ENCODE data around the gene MSI2.
A peak's percentile ranks its signal among the peaks of the same experiment; 100 is the strongest.

The MSI2 gene

GRCh38 chr17:57369509-57369945 is 113.2 kb downstream of the MSI2 start:
- DNase-seq (ENCODE audit: low read depth) = peak; percentile 55
- no peak overlapping the region for H3K4me3 ChIP-seq (ENCODE audit: low read depth, low read length)
- TF ChIP-seq, protein P1, sequence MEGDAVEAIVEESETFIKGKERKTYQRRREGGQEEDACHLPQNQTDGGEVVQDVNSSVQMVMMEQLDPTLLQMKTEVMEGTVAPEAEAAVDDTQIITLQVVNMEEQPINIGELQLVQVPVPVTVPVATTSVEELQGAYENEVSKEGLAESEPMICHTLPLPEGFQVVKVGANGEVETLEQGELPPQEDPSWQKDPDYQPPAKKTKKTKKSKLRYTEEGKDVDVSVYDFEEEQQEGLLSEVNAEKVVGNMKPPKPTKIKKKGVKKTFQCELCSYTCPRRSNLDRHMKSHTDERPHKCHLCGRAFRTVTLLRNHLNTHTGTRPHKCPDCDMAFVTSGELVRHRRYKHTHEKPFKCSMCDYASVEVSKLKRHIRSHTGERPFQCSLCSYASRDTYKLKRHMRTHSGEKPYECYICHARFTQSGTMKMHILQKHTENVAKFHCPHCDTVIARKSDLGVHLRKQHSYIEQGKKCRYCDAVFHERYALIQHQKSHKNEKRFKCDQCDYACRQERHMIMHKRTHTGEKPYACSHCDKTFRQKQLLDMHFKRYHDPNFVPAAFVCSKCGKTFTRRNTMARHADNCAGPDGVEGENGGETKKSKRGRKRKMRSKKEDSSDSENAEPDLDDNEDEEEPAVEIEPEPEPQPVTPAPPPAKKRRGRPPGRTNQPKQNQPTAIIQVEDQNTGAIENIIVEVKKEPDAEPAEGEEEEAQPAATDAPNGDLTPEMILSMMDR (IDR thresholded peaks at IDR 0.05; ENCODE audit: insufficient read depth, low read depth, low read length, missing control alignments) = no peak

DNA sequence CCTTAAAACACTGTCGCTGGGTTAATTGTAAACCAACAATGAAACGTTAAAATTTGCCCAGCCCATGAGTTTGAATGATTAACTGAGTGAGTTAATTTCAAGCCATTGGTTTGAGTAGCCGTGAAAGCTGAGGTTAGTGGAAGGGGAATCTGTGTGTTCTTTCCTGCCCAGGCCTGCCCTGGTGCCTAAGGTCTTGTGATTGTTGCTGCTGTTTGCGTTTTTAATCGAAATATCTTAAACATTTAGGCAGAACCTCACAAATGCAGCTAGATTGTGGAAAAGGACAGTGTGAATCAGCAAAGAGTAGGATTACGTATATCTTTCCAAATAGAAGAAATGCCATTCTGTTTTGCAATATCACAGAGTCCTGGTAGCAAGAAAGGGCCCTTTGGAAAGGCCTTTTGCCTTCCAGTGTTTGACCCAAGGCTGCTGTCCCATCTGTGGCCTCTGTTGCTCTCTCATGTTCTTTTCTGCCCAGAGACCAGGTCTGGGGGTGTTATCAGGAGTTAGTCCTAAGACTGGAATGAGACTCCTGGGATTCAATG is 113.8 kb downstream of the MSI2 start:
- H3K4me3 ChIP-seq (ENCODE audit: low read depth, low read length) = no peak overlapping the region
- peak; percentile 46 for DNase-seq (ENCODE audit: low read depth)
- TF ChIP-seq, protein P1 (IDR thresholded peaks at IDR 0.05; ENCODE audit: insufficient read depth, low read depth, low read length, missing control alignments) = no peak

- DNase-seq (ENCODE audit: low read depth) = no peak
- TF ChIP-seq, protein P1 (IDR thresholded peaks at IDR 0.05; ENCODE audit: insufficient read depth, low read depth, low read length, missing control alignments) = no peak
- no peak overlapping the region for H3K4me3 ChIP-seq (ENCODE audit: low read depth, low read length)
These were observed 114.3 kb downstream of the MSI2 start for GRCh38 chr17:57370619-57371018.

GRCh38 chr17:57372156-57372555 is 115.8 kb downstream of the MSI2 start:
- no peak overlapping the region for H3K4me3 ChIP-seq (ENCODE audit: low read depth, low read length)
- no peak for DNase-seq (ENCODE audit: low read depth)
- TF ChIP-seq, protein P1 (IDR thresholded peaks at IDR 0.05; ENCODE audit: insufficient read depth, low read depth, low read length, missing control alignments) = no peak

DNA sequence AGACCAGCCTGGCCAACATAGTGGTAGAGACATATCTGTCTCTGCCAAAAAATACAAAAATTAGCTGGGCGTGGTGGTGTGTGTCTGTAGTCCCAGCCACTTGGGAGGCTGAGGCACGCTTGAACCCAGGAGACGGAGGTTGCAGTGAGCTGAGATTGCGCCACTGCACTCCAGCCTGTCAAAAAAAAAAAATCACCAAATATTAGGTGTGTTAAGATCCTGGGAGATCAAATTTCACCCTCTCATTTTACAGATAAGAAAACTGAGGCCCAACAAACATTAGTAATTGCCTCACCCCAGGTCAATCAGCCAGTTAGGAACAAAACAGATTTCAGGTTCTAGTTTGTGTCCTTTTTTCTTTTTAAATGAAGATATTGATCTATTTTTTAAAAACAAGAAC is 116.7 kb downstream of the MSI2 start:
- TF ChIP-seq, protein P1 (IDR thresholded peaks at IDR 0.05; ENCODE audit: insufficient read depth, low read depth, low read length, missing control alignments) = no peak
- no peak overlapping the region for H3K4me3 ChIP-seq (ENCODE audit: low read depth, low read length)
- no peak for DNase-seq (ENCODE audit: low read depth)

DNA sequence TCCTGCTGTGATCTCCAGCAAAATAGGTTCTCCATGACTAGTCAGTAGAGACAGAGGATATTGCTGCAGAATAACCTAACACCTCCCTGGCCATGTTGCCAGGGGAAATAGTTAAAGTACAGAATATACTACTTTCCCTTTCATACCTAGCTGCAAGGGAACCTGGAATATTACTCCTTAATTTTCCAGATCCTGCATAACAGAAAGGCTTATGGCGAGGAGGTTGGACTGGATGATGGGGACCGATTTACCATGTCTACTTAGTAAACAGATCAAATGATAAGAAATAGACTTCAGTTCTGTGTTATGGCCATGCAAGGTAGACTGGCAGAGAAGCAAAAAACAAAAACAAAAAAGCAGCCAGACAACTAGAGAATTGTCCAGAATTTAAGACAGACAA is 117.4 kb downstream of the MSI2 start:
- TF ChIP-seq, protein P1 (IDR thresholded peaks at IDR 0.05; ENCODE audit: insufficient read depth, low read depth, low read length, missing control alignments) = no peak
- H3K4me3 ChIP-seq (ENCODE audit: low read depth, low read length) = no peak overlapping the region
- no peak for DNase-seq (ENCODE audit: low read depth)
